Activated naive CD4-positive, alpha-beta T cell (primary cell): ENCODE data around the gene JAK2.
"Not testable (repeated sequence)": the region's sequence is repeated elsewhere in the genome, so short reads cannot be mapped to it uniquely, and the experiment has no call there.

Experiments used
- DNase-seq, 4 experiments: peaks; one replicate each; lab custom pipeline; 2025; lab: John Stamatoyannopoulos, UW

The JAK2 gene

GRCh38 chr9:4980086-4980727, 4.9 kb upstream of the JAK2 start:
- no peak for DNase-seq

DNA sequence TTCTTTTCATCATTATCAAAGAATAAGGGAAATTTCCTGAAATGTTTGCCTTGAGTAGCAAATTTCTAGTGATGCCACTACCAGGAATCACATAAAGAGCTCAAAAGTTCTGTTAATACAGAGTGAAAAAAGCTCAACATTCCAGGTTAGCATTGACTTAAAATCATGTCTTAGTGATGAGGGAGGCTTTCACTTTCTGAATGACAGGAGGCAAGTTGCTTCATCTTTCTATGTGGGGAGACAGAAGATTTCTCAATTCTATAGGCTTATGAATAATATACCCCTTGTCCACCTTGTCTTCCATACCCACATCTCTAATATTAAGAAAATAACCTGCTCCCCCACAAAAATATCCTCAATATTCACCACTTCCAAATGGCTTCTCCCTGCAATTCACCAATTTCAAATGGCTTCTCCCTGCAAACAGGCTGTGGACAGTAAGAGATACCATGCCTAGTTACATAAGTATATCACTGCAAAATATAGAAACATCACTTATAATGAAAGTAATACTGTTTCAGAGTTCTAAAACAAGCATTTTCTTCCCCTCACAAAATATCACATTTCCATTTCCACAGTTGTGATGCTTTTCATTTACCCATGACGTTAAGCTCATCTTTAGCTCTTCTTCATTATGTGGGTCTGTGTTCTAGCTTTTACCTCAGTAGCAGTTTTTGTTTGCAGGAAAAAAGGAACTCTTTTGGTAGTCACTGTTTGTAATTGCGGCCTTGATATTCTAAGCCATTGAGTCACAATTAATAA, 2.2 kb upstream of the JAK2 start:
- DNase-seq: no peak

DNA sequence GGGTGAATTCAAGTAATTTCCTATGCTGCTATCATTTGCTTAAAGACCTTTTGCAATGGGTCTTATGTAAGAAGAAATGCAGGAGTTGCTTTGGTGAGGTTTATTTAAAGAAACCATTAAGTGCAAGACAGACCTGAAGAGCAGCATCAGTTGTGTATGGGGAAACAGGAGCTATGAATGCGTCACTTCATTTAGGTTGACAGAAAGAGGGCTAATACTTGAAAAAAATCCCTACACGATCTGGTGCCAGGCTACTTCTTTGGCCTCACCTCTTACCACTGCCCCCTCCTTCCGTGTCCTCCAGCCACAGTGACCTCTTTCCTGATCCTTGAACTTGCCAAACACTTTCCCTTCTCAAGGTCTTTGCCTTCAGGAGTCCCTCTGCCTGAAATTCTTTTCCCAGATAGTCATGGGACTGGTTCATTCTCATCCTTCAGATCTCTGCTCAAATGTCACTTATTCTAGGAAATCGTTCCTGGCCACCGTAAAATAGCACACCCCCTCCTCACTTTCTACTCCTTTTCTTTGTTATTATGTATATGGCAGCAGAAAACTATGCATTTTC, 1.4 kb upstream of the JAK2 start:
- no peak for DNase-seq

GRCh38 chr9:4984171-4984620, 876 bp upstream of the JAK2 start:
- no peak for DNase-seq

DNA sequence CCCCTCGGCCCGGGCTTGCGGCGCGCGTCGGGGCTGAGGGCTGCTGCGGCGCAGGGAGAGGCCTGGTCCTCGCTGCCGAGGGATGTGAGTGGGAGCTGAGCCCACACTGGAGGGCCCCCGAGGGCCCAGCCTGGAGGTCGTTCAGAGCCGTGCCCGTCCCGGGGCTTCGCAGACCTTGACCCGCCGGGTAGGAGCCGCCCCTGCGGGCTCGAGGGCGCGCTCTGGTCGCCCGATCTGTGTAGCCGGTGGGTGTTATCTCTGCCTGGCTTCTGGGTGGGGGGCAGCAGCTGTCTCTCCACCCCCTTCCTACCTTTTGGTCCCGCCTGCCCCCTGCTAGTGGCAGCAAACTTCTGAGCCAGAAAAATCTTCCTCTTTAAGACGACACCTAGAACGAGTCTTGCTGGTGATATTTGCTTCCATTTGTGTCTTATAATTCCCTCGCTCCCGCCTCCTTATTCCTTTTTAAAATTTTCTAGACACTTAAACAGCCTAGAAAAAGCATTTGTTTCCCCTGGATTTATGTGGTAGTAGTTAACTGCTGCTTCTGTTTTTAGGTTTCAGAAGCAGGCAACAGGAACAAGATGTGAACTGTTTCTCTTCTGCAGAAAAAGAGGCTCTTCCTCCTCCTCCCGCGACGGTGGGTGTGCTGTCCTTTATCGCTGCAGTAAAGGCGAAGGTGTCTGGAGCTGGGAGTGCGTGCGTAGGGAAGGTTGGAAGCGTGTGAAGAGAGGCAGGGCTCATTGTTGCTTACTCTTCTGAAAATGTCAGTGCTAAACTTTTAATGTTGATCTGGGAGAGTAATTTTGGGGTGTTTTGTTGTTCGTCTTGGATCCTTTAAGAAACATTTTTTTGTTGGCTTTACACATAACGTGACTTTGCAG, 554 bp downstream of the JAK2 start:
- peak in 3 of 4 experiments; percentile 15 to 41 (median 15) for DNase-seq

GRCh38 chr9:4986296-4986695, 1.2 kb downstream of the JAK2 start:
- DNase-seq: no peak

DNA sequence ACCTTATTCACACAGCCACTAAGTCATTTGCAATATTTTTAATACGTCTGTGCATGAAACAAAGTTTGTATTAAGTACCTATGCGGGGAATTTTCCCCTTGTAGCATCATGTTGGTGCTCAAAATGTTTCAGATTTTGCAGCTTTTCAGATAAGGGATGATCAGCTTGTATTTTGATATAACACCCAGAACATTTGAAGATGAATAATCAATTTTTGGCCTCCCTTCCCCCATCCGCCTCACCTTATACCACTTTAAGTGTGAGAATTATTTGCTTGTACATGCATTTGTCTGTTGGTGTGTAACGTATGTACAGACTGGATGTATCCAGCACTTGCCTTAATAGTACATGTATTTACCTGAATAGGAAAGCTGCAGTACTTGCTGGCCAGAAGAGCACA, 1.7 kb downstream of the JAK2 start:
- no peak for DNase-seq

DNA sequence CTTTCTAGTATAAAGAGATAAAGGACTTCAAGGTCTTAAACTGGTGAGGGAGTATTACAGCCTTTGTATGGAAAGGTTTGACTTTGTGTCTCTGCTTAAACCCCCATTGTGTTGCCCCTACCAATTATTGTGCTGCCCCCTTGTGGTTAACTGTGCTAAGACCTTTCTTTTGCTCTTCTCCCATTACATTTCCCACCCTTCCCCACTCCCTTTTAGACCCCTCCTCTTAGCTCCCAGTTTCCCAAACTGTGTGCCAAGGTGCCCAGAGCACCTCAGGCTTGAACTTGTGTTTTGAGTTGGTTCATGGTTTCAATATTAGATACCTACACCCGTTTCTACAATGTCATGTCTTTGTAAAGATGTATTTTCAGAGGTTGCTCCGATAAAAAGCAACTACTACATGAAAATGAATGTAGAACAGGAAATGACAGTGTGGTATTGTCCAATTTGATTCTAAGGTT, 2.9 kb downstream of the JAK2 start:
- DNase-seq: peak in 2 of 4 experiments; percentile 3 to 6

DNA sequence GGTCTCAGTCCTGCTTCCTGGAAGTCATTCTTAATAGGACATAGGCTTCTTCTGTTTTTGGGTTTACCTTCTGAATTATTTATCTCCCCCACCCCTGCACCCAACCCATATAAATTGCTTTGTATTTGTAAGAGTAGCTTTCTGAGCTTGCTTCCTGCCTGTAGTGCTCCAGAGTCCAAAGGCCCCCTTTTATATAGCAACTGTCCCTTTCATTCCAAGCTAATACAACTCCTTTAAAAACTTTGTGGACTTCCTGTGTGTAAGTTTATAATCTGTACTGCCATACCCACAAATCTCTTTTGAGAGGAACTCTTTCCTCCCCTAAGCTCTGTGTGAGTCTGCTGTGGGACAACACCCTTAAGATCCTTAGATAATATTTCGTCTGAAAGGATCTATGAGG, 7.8 kb downstream of the JAK2 start:
- DNase-seq: no peak

GRCh38 chr9:4994166-4994890, 9.3 kb downstream of the JAK2 start:
- DNase-seq: no peak

DNA sequence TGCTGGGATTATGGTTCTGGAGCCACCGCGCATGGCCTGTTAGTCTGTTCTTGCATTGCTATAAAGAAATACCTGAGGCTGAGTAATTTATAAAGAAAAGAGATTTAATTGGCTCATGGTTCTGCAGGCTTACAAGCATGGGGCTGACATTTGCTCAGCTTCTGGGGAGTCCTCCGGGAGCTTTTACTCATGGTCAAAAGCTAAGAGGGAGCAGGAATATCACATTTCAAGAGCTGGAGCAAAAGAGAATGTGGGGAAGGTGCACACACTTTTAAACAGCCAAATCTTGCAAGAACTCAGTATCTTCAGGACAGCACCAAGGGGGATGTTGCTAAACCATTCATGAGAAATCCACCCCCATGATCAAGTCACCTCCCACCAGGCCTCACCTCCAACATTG, 12.1 kb downstream of the JAK2 start:
- DNase-seq: no peak

- no peak for DNase-seq
These were observed 12.6 kb downstream of the JAK2 start for GRCh38 chr9:4997631-4998030.

DNA sequence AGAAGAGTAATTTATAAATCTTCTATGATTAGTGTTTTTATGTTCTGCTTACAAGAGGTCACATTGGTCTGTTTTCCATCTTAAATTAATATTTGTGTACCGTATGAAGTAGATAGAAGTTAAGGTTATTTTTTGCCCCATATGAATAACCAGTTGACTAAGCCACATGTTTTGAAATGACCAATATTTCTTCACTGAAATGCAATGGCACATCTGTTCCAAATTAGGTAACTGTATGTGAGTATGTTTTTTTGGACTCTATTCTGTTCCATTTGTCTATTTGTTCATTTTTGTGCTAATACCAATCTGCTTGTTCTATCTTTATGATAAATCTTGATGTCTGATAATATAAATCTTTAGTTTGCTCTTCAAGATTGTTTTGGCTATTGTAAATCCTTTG, 17.7 kb downstream of the JAK2 start:
- DNase-seq: no peak

DNA sequence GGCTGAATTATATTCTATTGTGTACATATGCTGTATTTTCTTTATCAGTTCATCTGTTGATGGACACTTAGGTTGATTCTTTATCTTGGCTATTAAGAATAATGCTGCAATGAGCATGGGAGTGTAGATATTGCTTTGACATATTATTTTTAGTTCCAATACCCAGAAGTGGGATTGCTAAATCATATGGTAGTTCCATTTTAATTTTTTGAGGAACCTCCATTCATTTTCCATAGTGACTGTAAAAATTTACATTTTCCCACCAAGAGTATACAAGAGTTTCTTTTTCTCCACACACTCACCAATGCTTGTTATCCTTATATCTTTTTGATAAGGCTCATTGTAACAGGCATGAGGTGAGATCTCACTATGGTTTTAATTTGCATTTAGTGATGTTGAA, 19.4 kb downstream of the JAK2 start:
- no peak for DNase-seq

DNA sequence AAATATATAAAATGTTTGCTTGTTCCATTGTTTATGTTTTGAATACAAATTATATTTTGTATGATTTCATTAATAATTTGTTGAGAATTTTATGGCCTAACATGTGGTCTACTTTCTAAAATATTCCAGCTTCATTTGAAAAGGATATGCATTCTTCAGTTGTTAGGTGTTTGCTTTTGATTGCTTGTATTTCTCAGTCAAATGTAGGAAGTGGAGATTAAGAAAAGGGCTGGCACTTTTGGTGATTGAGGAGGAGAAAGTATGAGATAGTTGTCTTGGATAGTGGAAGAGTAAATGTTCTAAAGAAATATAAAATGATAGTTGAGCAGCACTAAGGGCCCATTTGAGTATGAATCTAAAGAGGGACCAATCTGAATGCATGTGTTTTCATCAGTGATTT, 23.1 kb downstream of the JAK2 start:
- DNase-seq: no peak

- no peak for DNase-seq
These were observed 28.3 kb downstream of the JAK2 start for GRCh38 chr9:5013374-5013773.

DNA sequence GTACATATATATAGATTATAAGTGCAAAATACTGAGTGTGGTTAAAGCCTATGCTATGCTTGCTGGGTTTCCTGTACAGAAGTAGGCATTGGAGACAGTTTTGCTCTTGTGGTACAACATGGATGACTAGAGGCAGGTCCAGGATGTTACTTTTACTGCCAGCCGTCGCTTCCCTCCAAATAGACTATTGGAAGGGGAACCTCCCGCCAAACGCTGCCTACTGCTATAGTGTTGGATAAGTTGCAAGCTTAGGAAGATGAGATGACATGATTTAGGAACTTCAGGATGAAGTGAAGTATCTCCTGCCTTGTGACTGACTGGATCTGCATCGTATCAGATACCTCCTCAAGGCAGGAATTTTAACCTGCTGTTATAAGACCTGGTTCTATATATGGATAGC, 30.9 kb downstream of the JAK2 start:
- DNase-seq: no peak

DNA sequence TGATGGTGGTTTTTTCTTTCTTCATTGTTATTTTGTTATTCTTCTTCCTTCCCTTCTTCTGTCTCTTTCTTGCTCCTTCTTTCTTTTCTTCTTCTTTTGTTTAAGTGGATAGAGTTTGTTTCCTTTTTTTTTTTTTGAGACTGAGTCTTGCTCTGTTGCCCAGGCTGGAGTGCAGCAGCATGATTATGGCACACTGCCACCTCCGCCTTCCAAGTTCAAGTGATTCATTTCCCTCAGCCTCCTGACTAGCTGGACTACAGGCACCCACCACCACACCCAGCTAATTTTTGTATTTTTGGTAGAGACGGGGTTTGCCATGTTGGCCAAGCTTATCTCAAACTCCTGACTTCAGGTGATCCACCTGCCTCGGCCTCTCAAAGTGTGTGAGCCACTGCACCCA, 40.3 kb downstream of the JAK2 start:
- no peak for DNase-seq

DNA sequence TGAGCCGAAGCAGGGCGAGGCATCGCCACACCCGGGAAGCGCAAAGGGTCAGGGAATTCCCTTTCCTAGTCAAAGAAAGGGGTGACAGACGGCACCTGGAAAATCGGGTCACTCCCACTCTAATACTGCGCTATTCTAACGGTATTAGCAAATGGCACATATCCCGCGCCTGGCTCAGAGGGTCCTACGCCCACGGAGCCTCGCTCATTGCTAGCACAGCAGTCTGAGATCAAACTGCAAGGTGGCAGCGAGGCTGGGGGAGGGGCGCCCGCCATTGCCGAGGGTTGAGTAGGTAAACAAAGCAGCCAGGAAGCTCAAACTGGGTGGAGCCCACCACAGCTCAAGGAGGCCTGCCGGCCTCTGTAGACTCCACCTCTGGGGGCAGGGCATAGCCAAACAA, 46.9 kb downstream of the JAK2 start:
- not testable (repeated sequence) for DNase-seq

DNA sequence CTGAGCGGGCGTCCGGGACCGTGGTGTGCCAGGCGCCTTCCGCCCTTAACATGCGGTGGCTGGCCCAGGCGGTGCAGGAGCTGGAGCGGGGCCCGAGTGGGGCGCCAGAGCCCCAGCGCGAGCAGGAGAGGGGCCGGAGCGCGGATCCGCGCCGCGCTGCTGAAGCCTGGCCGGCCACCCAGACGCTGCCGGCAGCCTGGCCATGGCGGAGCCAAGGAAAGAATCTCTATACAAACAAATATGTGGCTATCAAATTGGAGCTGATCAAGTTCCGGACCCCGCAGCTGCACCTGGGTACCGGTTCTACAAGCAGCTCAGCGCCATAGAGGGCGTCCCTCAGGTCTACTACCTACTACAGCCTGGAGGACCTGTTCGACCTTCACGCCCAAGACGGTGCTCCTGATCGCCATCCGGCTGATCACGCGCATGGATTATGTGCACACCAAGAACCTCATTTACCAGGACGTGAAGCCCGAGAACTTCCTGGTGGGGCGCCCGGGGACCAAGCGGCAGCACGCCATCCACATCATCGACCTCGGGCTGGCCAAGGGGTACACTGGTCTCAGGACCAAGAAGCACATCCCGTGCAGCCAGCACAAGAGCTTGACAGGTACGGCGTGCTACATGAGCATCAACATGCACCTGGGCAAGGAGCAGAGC, 55.8 kb downstream of the JAK2 start:
- DNase-seq: no peak
